Suprapubic skin (tissue), 4 donors: ENCODE measurements around the gene SRM. TPM values are rescaled to one million over a fixed set of nuclear protein-coding genes. Genes with fewer than 3 reads are reported as not detected.

Experiments used
- DNase-seq, 2 donors: peaks; one replicate each; pipeline ENCODE4 v3.0.0-alpha.2; 2019; ENCODE audit warnings: low spot score in 2 of 2
- H3K27ac ChIP-seq: fragments of 200-600 bp; sonication (generic); one replicate; pipeline ENCODE4 v1.5.1; 2019
- H3K27me3 ChIP-seq: fragments of 200-600 bp; sonication (generic); one replicate; pipeline ENCODE4 v1.5.1; 2019
- H3K36me3 ChIP-seq: fragments of 200-600 bp; sonication (generic); one replicate; pipeline ENCODE4 v1.5.1; 2019
- H3K4me1 ChIP-seq: fragments of 200-600 bp; sonication (generic); one replicate; pipeline ENCODE4 v1.5.1; 2019
- H3K4me3 ChIP-seq: fragments of 200-600 bp; sonication (generic); one replicate; pipeline ENCODE4 v1.5.1; 2019; ENCODE audit warnings: mild to moderate bottlenecking
- H3K9me3 ChIP-seq: fragments of 200-600 bp; sonication (generic); one replicate; pipeline ENCODE4 v1.5.1; 2019
- CTCF ChIP-seq, 2 donors: fragments of 200-600 bp in 1 of 2; fragments of 450-650 bp in 1 of 2; sonication (generic) in 1 of 2; IDR thresholded peaks; one replicate each; pipeline ENCODE4 v1.5.1; 2016 to 2019; ENCODE audit warnings: antibody characterized with exemption in 2 of 2, mild to moderate bottlenecking in 1 of 2, moderate library complexity in 1 of 2
- EP300 ChIP-seq: sonication (generic); formaldehyde crosslinking; IDR thresholded peaks from one replicate; pipeline ENCODE4 v1.6.1; 2017; ENCODE audit warnings: antibody characterized with exemption
- POLR2A ChIP-seq, 2 donors: fragments of 450-650 bp; IDR thresholded peaks; one replicate each; pipeline ENCODE4 v1.6.1; 2017; ENCODE audit warnings: antibody characterized with exemption in 2 of 2, mild to moderate bottlenecking in 2 of 2, moderate library complexity in 2 of 2
- POLR2AphosphoS5 ChIP-seq, 3 donors: sonication (generic); formaldehyde crosslinking; IDR thresholded peaks; one replicate each; pipeline ENCODE4 v1.6.1; 2017; ENCODE audit warnings: antibody characterized with exemption in 3 of 3
- WGBS: methylation state at CpG from one replicate; pipeline ENCODE4 v1.1.5; 2018; 5-methylcytosine and 5-hydroxymethylcytosine counted together
- total RNA-seq, 4 donors: library from RNA; depleted of rRNA; stranded (reverse); fragments of >200 nt; gene quantifications; one replicate each; pipeline ENCODE4 v1.1.0, GENCODE V29; 2016

The SRM gene
- total RNA-seq, 4 donors from 2014 or later = 23.3 to 51.2 (median 46.6) TPM

- no peak for TF ChIP-seq EP300
- TF ChIP-seq POLR2AphosphoS5 (IDR thresholded peaks at IDR 0.05) = no peak
- TF ChIP-seq CTCF (IDR thresholded peaks at IDR 0.05) = no peak
- no peak for TF ChIP-seq POLR2A (IDR thresholded peaks at IDR 0.05)
- Histone ChIP-seq H3K4me3 (no peak overlapping the region), H3K4me1 (no peaks in the 10 kb centered on the region), H3K27ac (no peak overlapping the region), H3K27me3 (no peaks in the 10 kb centered on the region), H3K9me3 (no peaks in the 10 kb centered on the region), H3K36me3 (peaks cover 24% of the 10 kb centered on the region)
- peak in 1 of 2 donors; percentile 31 for DNase-seq
- 90% methylated on average over 10 of the region's 10 CpGs for WGBS
Observed at GRCh38 chr1:11031624-11032262, 28.1 kb downstream of the SRM start.

GRCh38 chr1:11030865-11031264 lies 29.0 kb downstream of the SRM start:
- peak in 1 of 2 donors; percentile 24 for DNase-seq
- no peak overlapping the region for H3K27ac ChIP-seq
- WGBS = 90% methylated on average over 9 of the region's 9 CpGs
- H3K36me3 ChIP-seq = peaks cover 33% of the 10 kb centered on the region
- H3K4me3 ChIP-seq = no peak overlapping the region
- H3K9me3 ChIP-seq = no peaks in the 10 kb centered on the region
- H3K27me3 ChIP-seq = no peaks in the 10 kb centered on the region
- peaks cover 4% of the 10 kb centered on the region for H3K4me1 ChIP-seq
- TF ChIP-seq CTCF (IDR thresholded peaks at IDR 0.05) = no peak
- no peak for TF ChIP-seq POLR2A (IDR thresholded peaks at IDR 0.05)
- TF ChIP-seq EP300 = no peak

- Histone ChIP-seq H3K27me3 (no peaks in the 10 kb centered on the region), H3K4me3 (no peak overlapping the region), H3K36me3 (peaks cover 58% of the 10 kb centered on the region), H3K27ac (no peak overlapping the region), H3K4me1 (peaks cover 6% of the 10 kb centered on the region), H3K9me3 (no peaks in the 10 kb centered on the region)
- TF ChIP-seq POLR2AphosphoS5 (IDR thresholded peaks at IDR 0.05) (no peak), POLR2A (IDR thresholded peaks at IDR 0.05) (no peak), CTCF (IDR thresholded peaks at IDR 0.05) (no peak), EP300 (no peak)
- 96% methylated on average over 3 of the region's 3 CpGs for WGBS
- DNase-seq = no peak
Observed at GRCh38 chr1:11028018-11028417, 31.8 kb downstream of the SRM start.

GRCh38 chr1:11027316-11027715 lies 32.5 kb downstream of the SRM start:
- Histone ChIP-seq H3K36me3 (peaks cover 65% of the 10 kb centered on the region), H3K4me1 (peaks cover 6% of the 10 kb centered on the region), H3K9me3 (no peaks in the 10 kb centered on the region), H3K4me3 (no peak overlapping the region), H3K27me3 (no peaks in the 10 kb centered on the region), H3K27ac (no peak overlapping the region)
- 73% methylated on average over 6 of the region's 6 CpGs for WGBS
- no peak for DNase-seq
- TF ChIP-seq CTCF (IDR thresholded peaks at IDR 0.05) = no peak
- no peak for TF ChIP-seq POLR2A (IDR thresholded peaks at IDR 0.05)
- no peak for TF ChIP-seq EP300
- no peak for TF ChIP-seq POLR2AphosphoS5 (IDR thresholded peaks at IDR 0.05)

GRCh38 chr1:11026903-11027302 lies 32.9 kb downstream of the SRM start:
- Histone ChIP-seq H3K4me1 (peaks cover 6% of the 10 kb centered on the region), H3K27ac (no peak overlapping the region), H3K27me3 (no peaks in the 10 kb centered on the region), H3K4me3 (no peak overlapping the region), H3K36me3 (peaks cover 69% of the 10 kb centered on the region), H3K9me3 (no peaks in the 10 kb centered on the region)
- TF ChIP-seq CTCF (IDR thresholded peaks at IDR 0.05) (no peak), POLR2AphosphoS5 (IDR thresholded peaks at IDR 0.05) (no peak), EP300 (no peak), POLR2A (IDR thresholded peaks at IDR 0.05) (no peak)
- 88% methylated on average over 5 of the region's 5 CpGs for WGBS
- DNase-seq = no peak
